Right renal cortex interstitium (tissue), 3 donors: ENCODE results near the gene SRGAP1. TPM values are rescaled to one million over a fixed set of nuclear protein-coding genes. Genes with fewer than 3 reads are reported as not detected.
"Not testable (repeated sequence)": the region's sequence is repeated elsewhere in the genome, so short reads cannot be mapped to it uniquely, and the experiment has no call there.

Experiments used
- DNase-seq, 3 donors: peaks; one replicate each; pipeline ENCODE4 v3.0.0-alpha.2; 2013; ENCODE audit warnings: low read depth in 3 of 3, low spot score in 2 of 3
- polyA plus RNA-seq, 3 donors: library from polyadenylated mRNA; unstranded; fragments of 120-200 nt; gene quantifications; one replicate each; pipeline ENCODE4 v1.2.1, GENCODE V29; 2013; ENCODE audit not compliant: insufficient read length in 3 of 3

SRGAP1 gene
- polyA plus RNA-seq, 3 donors: 21.7 to 24.0 (median 21.9) TPM

- no peak for DNase-seq
Measured at GRCh38 chr12:64097366-64098105, 253.0 kb downstream of the SRGAP1 start.

- DNase-seq: no peak
Measured at GRCh38 chr12:64098709-64099354, 254.3 kb downstream of the SRGAP1 start.

GRCh38 chr12:64099397-64099796, 254.9 kb downstream of the SRGAP1 start:
- no peak for DNase-seq

GRCh38 chr12:64102339-64102738, 257.8 kb downstream of the SRGAP1 start:
- no peak for DNase-seq

- DNase-seq: no peak
Measured at GRCh38 chr12:64103825-64104740, 259.6 kb downstream of the SRGAP1 start.

GRCh38 chr12:64105026-64105425, 260.5 kb downstream of the SRGAP1 start:
- DNase-seq: no peak

- DNase-seq: no peak
Measured at GRCh38 chr12:64107776-64108175, 263.3 kb downstream of the SRGAP1 start.

GRCh38 chr12:64109706-64110105, 265.2 kb downstream of the SRGAP1 start:
- no peak for DNase-seq

- DNase-seq: no peak
Measured at GRCh38 chr12:64110864-64111263, 266.4 kb downstream of the SRGAP1 start.

- DNase-seq: no peak
Measured at GRCh38 chr12:64116969-64117368, 272.5 kb downstream of the SRGAP1 start.

- DNase-seq: no peak
Measured at GRCh38 chr12:64120568-64120967, 276.1 kb downstream of the SRGAP1 start.

- DNase-seq: not testable (repeated sequence)
Measured at GRCh38 chr12:64121086-64121485, 276.6 kb downstream of the SRGAP1 start.

GRCh38 chr12:64122154-64122553, 277.7 kb downstream of the SRGAP1 start:
- no peak for DNase-seq

GRCh38 chr12:64122995-64123394, 278.5 kb downstream of the SRGAP1 start:
- DNase-seq: no peak

- no peak for DNase-seq
Measured at GRCh38 chr12:64123448-64123847, 278.9 kb downstream of the SRGAP1 start.

GRCh38 chr12:64124511-64125197, 280.2 kb downstream of the SRGAP1 start:
- no peak for DNase-seq

- DNase-seq: no peak
Measured at GRCh38 chr12:64125913-64126312, 281.4 kb downstream of the SRGAP1 start.

- no peak for DNase-seq
Measured at GRCh38 chr12:64127811-64128210, 283.3 kb downstream of the SRGAP1 start.

- DNase-seq: no peak
Measured at GRCh38 chr12:64128366-64128765, 283.9 kb downstream of the SRGAP1 start.

GRCh38 chr12:64130476-64130875, 286.0 kb downstream of the SRGAP1 start:
- DNase-seq: not testable (repeated sequence)

GRCh38 chr12:64131456-64131855, 287.0 kb downstream of the SRGAP1 start:
- DNase-seq: not testable (repeated sequence)
